Measurements from ENCODE around the gene ITGB4.

The ITGB4 gene

GRCh38 chr17:75698659-75699058 is 22.6 kb upstream of the ITGB4 start:
- no peak for DNase-seq

- no peak for DNase-seq
These were observed 20.0 kb upstream of the ITGB4 start for GRCh38 chr17:75701288-75701687.

GRCh38 chr17:75703191-75703590 is 18.1 kb upstream of the ITGB4 start:
- DNase-seq: no peak

- DNase-seq: no peak
These were observed 17.7 kb upstream of the ITGB4 start for GRCh38 chr17:75703591-75703990.

GRCh38 chr17:75704963-75705875 is 16.0 kb upstream of the ITGB4 start:
- DNase-seq: no peak

- no peak for DNase-seq
These were observed 15.1 kb upstream of the ITGB4 start for GRCh38 chr17:75706042-75706728.

- DNase-seq: no peak
These were observed 14.1 kb upstream of the ITGB4 start for GRCh38 chr17:75707079-75707571.

GRCh38 chr17:75712446-75712845 is 8.8 kb upstream of the ITGB4 start:
- no peak for DNase-seq

- DNase-seq: no peak
These were observed 1.5 kb upstream of the ITGB4 start for GRCh38 chr17:75719732-75720131.

- DNase-seq: no peak
These were observed 278 bp downstream of the ITGB4 start for GRCh38 chr17:75721463-75722011.

GRCh38 chr17:75722076-75722475 is 817 bp downstream of the ITGB4 start:
- no peak for DNase-seq

GRCh38 chr17:75722542-75723095 is 1.4 kb downstream of the ITGB4 start:
- no peak for DNase-seq

GRCh38 chr17:75723171-75723930 is 2.1 kb downstream of the ITGB4 start:
- DNase-seq: no peak

- DNase-seq: no peak
These were observed 3.1 kb downstream of the ITGB4 start for GRCh38 chr17:75724016-75725003.

GRCh38 chr17:75725504-75725903 is 4.2 kb downstream of the ITGB4 start:
- no peak for DNase-seq

- DNase-seq: no peak
These were observed 6.1 kb downstream of the ITGB4 start for GRCh38 chr17:75727391-75727790.

- DNase-seq: no peak
These were observed 8.1 kb downstream of the ITGB4 start for GRCh38 chr17:75729351-75729750.

GRCh38 chr17:75730065-75730464 is 8.8 kb downstream of the ITGB4 start:
- DNase-seq: no peak

GRCh38 chr17:75731086-75731715 is 9.9 kb downstream of the ITGB4 start:
- no peak for DNase-seq

- no peak for DNase-seq
These were observed 10.6 kb downstream of the ITGB4 start for GRCh38 chr17:75731716-75732498.

Measured in KG1 (cell line).